DMS 273 (cell line): ENCODE data around the gene CNPPD1.
A peak's percentile ranks its signal among the peaks of the same experiment; 100 is the strongest.

ENCODE experiments used
- DNase-seq: peaks from one replicate; lab custom pipeline; 2025; ENCODE audit not compliant: unreplicated experiment; lab: John Stamatoyannopoulos, UW

CNPPD1 gene

DNA sequence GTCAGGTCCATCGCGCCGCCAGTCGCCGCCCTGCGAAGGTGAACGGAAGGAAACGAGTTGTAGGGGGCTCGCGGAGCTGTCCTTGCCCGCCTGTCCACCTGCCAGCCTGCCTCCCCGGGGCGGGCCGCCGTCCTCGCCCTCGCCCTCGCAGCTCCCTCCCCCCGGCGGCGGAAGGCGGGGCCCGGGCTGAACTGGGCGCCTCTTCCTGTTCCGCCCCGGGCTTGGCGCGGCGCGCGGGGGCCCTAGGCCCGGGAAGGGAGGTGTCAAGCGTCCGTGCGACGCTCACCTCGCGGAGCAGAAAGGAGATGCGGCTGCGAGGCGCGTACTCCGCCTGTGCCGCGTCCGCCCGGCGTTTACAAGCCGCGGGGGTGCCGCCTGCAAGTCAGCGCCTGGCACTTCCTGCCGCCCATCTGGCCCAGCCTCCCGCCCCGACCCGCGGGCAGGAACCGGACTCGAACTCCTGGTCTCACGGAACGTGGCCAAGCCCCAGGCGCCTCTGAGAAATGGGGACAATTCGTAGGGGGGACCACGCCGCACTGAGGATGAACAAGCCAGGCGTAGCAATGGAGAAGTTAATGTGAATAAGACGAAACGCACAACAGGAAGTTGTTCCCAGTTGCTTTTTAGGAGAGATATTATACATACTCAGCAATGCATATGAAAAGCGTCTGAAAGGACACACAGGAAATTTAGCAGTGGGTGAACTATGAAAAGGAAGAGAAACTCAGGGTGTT is at the start of gene CNPPD1:
Gene CNPPD1 (minus strand): TSS at position 108 of the 734 bp plus-strand sequence. CDS start 97 bp downstream, at position 11.
- peak; percentile 95 for DNase-seq

DNA sequence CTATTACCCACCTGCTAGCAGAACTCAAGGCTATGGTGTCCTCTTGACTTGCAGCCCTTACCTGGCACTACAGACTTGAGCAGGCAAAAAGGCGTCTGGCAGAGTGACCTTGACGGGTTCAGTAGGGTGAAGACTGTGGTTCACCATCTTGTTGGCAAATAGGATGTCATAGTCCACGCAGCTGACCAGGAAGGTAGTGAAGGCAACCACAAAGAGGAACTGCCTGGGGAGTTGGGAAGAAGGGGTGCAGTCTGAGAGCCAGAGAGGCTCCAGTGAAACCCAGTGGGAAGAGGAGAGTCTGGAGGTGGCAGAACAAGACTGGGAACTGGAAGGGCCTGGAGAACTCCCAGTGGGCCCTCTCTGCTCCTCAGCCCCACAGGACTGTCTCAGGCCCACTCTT is 48.6 kb upstream of the CNPPD1 start:
- DNase-seq, result no peak

- no peak for DNase-seq
Observed at GRCh38 chr2:219223831-219224610, 47.3 kb upstream of the CNPPD1 start.

GRCh38 chr2:219221957-219222518 is 45.3 kb upstream of the CNPPD1 start:
- peak; percentile 83 for DNase-seq

DNA sequence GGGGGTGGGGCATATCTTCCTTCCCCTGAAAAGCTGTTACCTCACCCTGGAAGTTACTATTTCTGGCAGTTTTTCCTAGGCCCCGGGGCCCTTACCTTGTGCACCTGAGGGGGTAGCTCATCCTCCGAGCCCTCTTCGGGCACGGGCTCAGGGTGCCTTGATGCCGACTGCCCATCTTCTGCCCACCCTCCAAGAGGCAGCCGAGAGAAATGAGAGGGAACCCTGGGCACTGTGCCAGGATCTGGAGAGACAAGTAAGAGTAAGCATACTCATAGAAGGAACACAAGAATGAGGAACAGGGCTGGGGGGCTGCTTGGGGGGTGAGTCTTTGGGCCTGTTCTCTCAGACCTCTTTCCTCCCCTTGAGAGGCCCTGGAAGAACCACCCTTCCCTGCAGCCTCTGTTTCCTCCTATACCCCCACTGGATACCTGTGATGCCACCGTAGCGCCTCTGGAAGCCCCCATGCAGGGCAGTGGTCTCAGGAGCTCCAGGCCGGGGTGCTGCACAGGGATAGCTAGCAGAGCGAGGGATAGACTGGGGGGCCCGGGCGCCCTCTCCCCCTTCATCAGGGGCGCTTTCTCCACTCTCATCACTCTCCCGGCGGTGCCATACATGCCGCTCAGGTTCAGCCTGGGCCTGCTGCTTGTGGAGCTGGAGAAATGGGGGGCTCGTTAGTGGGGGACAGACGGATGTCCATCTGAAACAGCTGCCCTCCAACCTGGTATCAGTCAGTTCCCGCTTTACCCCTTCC is 44.1 kb upstream of the CNPPD1 start:
- peak; percentile 28 for DNase-seq

- DNase-seq, result no peak
Observed at GRCh38 chr2:219219784-219220532, 43.2 kb upstream of the CNPPD1 start.

GRCh38 chr2:219218732-219219701 is 42.3 kb upstream of the CNPPD1 start, which contains the start of gene ABCB6:
Gene ABCB6, minus strand, starts transcription at chr2:219218958. Its CDS starts 285 bp downstream, at chr2:219218673.
- DNase-seq, result peak; percentile 97

DNA sequence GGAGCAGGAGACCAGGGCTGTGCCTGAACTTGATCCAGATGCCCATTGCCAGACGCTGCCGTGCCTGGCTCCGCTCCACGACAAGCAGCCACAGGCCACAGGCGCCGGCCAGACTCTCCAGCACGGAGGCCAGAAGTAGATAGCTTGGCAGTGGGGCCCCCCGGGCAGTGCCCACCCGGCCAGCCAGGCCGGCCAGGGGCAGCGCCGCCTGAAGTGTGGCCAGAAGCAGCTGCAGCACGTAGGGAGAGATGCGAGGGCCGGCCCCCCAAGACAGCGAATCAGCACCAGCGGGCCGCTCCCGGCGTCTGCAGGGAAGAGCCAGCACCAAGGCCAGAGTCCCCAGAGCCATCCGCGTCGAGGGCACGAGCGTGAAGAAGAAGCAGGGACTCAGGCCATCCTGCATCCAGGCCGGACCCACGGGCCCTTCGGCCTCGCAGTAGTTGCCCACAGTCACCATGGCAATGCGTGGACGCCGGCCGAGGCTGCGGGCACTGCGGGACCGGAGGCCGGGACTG is 41.5 kb upstream of the CNPPD1 start:
- DNase-seq, result peak; percentile 94

- DNase-seq, result no peak
Observed at GRCh38 chr2:219216535-219216915, 39.8 kb upstream of the CNPPD1 start.

GRCh38 chr2:219215871-219216534 is 39.3 kb upstream of the CNPPD1 start:
- DNase-seq, result no peak

DNA sequence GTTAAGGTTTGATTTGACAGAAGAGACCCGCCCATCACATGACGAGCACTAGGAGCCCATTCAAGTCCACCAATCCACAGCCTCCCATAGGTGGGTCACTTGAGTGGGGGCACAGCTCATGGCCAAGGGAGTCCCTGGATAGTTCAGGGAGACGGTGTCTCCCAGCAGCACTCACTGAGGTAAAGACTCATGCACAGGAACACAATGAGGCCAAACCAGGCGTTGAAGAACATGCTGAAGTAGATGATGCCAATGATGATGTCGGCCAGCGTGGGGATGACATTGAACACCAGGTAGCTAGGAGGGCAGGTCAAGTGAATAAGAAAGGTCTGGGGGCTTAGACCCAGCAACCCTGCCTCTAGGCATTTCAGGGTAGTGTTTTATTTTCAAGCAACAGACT is 38.1 kb upstream of the CNPPD1 start:
- DNase-seq, result no peak

DNA sequence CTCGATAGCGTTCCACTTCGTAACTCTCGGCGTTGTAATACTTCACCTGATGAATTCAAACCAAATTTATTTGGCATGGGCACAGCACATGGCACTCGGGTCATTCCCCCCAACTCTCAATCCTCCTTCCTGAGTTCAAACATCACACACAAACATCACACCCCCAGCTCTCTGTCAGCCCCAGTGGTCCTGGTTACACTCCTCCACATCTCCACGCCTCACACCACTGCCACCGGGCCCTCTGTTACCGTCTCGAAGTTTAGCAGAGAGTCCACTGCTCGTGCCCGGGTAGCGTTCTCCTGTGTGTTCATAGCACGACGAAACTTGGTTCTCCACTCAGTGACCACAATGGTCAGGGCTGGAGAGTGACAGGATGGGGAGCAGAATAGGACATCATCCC is 37.4 kb upstream of the CNPPD1 start:
- DNase-seq, result no peak

DNA sequence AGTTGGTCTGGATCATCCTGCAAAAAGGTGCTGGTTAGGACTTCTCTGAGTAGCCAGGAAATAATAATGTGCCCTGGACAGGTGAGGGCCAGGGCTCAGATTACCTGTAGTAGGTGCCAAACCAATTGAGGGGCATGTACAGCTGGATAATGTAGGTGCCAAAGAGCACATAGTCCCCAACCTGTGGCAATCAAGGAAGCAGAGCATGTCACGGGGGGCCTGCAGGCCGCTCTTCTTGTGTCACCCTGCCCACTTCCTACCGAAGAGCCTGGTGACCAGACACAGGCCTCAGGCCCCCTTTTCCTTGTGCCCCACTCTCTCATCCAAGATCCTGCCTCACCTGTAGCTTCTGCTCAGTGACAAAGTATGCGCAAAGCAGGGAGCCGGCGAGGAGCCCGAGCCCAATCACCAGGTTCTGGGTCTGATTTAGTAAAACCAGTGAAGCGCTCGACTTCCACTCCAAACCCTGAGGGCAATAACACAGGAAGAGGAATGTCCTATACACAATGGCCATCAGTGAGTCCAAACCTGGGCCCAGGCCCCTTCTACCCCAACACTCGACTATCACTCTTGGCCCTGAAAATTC is 36.9 kb upstream of the CNPPD1 start:
- no peak for DNase-seq

DNA sequence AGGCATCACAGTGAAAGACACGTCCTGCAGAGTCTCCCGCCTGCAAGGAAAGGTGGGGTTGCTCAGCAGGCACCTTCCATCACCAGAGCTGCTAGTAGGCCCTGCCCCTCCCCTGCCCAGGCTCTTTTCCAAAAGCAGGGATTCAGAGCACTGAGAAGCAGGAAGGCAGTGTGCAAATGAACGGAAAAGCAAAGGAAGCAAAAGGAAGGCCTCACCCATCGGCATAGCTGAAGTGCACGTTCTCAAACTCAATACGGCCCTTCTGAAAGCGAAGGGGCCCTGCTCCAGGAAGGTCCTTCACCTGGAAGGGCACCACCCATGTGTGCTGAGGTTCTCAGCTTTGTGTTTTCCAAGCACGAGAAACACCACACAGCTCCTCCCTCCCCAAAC is 36.3 kb upstream of the CNPPD1 start:
- DNase-seq, result no peak

DNA sequence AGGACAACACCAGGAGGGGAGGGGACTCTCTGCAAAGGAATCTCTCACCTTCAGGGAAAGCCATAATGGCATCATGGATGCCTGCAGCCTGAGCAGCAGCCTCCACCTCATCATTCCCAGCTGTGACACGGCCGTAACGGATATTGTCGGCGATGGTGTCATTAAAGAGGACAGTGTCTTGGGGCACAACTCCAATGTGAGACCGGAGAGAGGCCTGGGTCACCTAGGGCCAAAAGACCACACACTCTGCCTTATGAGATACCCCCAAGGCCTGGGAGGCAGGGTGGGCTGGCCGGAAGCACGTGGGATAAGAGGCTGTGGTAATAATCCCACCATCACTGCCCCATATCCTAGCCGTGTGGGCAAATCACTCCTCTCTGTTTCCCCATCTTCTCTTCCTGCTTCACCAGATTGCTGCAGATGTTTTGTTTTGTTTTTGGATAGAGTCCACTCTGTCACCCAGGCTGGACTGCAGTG is 34.2 kb upstream of the CNPPD1 start:
- DNase-seq, result no peak

GRCh38 chr2:219210196-219210885 is 33.6 kb upstream of the CNPPD1 start:
- DNase-seq, result no peak
